NCI-H226 (cell line): ENCODE measurements around the gene ASB4.
"Not testable (repeated sequence)": the region's sequence is repeated elsewhere in the genome, so short reads cannot be mapped to it uniquely, and the experiment has no call there.

ENCODE experiments used
- DNase-seq: peaks from one replicate; pipeline ENCODE4 v3.0.0-alpha.2; 2015

The ASB4 gene, protein sequence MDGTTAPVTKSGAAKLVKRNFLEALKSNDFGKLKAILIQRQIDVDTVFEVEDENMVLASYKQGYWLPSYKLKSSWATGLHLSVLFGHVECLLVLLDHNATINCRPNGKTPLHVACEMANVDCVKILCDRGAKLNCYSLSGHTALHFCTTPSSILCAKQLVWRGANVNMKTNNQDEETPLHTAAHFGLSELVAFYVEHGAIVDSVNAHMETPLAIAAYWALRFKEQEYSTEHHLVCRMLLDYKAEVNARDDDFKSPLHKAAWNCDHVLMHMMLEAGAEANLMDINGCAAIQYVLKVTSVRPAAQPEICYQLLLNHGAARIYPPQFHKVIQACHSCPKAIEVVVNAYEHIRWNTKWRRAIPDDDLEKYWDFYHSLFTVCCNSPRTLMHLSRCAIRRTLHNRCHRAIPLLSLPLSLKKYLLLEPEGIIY

DNA sequence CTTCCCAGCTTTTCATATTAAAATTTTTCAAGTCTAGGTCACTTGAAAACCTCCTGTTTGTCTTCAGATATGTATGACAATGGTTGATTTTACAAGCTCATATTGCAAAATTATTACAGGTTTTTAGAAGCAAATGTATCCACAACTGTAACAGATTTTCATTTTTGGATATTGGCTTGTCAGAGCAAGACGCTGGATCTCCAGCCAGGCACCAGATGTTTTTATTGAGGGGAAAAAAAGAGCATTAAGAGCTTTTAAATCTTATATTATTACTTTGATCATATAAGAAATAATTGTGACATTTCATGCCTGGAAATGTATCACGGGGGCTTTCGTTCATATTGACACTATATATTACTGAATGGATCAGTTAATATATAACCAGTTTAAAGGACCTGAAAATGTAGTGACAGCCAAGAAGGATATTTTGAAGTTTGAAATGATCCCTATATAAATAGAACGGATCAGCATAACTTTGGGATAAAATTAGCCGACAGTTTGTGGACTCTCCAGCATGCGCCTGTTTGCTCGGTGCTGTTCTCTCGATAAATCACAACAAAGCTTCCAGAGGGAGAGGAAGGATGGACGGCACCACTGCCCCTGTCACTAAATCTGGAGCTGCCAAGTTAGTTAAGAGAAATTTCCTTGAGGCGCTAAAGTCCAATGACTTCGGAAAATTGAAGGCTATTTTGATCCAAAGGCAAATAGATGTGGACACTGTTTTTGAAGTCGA lies at the start of gene ASB4:
ASB4 (plus strand) TSS at position 553 of the 733 bp plus-strand sequence; CDS start at position 582, 29 bp downstream.
- DNase-seq: no peak

DNA sequence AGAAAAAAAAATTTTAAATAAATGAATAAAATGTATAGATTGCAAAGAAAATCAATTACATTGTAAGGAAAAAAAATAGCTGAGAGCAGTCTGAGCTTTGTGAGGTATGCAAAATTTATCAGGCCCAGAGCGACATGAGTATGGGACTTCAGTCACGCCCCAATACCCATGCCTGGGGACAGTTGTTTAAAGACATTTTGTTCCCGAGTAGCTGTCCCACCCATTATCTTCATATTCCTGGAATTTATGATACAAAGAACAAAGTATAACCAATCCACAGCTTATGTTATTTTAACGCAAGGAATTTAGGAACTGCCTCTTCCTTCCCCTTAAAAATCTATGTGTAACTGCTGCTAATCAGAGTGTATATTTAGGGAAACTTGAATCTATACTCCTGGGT lies 49.3 kb upstream of the ASB4 start:
- no peak for DNase-seq

- no peak for DNase-seq
These were observed 45.2 kb upstream of the ASB4 start for GRCh38 chr7:95440394-95441038.

DNA sequence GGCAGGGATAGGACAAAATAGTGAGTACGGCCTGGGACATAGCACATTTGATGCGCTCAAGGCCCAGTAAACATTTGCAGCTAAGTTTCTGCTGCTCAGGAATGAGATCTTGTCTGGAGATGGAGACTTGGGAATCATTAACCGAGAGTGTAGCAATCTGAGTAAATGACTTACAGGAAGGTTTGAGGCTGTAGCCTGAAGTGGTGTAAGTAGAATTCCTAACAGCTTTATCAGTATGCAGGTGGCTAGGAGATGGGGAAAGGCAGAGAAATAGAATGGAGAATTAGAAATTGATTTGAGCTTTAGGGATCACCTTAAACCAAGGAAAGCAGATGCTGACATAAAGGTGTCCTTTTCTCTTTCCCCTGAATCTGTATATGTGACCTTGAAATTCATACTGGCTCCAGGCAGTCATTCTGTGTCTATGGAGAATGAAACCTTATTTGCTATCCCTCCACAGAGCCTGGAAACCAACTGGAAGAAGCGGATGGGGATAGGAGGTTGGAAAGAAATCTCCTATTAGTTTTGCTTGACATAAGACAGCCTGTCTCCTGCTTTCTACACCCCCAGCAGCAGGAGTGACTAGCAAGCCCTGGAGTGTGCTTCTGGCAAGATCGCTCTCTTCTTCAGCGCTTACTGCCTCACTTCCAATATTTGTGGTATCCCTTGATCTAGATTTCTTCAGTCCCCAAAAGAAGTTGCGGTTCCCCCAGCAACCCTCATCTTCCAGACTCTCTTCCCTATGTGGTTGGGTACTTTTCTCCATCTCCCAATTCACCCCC lies 44.5 kb upstream of the ASB4 start:
- no peak for DNase-seq

GRCh38 chr7:95444796-95445195 lies 40.9 kb upstream of the ASB4 start:
- no peak for DNase-seq

DNA sequence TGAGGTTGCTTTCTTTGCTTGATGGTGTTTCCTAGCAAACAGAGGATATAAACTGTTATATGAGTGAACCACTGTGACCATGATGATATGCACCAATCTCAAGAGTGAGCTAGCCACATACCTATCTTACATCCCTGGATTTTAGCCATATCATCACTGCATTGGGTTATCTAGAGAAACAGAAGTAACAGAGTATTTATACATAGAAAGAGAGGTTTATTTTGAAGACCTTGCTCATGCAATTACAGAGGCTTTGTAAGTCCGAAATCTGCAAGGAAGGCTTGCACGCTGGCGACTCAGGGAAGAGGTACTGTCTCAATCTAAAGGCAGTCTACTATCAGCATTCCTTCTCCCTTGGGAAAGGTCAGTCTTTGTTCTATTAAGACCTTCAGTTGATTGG lies 39.1 kb upstream of the ASB4 start:
- no peak for DNase-seq

- no peak for DNase-seq
These were observed 31.2 kb upstream of the ASB4 start for GRCh38 chr7:95454438-95455045.

DNA sequence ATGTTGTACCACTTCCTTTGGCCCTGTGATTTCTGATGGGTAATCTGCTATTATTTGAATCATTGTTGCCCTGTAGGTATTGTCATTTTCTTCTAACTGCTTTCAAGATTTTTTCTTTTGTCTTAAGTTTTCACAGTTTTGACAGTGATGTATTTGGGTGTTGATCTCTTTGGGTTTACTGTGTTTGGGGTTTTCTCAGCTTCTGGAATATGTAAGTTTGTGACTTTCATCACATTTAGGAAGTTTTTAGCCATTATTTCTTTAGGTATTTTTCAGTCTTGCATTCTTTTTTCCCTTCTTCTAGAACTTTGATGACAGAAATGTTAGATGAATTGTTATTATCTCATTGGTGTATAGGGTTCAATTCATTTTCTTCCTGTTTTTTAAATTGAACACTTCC lies 27.8 kb upstream of the ASB4 start:
- no peak for DNase-seq

GRCh38 chr7:95460653-95461052 lies 25.1 kb upstream of the ASB4 start:
- DNase-seq: not testable (repeated sequence)

DNA sequence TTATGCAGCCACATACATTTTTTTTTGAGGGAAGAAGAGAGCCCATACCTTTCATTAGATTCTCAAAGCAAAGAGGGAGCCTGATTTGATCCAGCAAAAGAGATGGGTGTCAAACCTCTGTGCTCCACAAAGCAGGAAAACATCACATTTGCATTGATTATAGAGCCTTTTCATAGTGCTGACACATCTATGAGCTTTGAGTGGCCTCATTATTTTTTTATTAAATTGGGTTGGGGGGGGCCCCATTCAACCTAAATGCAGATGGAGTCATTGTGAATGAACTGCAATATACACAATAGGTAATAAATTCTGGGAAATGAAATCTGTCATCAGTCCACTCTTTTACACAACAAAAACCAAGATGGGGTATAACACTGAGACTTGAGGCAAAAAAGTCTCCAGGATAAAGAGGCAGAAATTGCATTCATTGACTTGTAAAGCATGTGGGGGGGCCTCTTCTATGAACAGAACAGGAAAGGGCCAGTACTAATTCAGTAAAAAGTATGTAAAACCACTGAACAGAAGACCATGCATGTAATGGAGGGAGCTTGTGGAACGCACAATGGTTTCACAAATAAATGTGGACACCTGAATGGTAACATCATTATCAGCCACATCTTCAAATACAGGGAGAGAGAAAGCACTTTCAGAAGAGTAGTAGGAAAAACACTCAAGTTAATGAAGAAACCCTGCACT lies 17.7 kb upstream of the ASB4 start:
- DNase-seq: no peak

GRCh38 chr7:95469187-95469586 lies 16.6 kb upstream of the ASB4 start:
- no peak for DNase-seq

GRCh38 chr7:95469848-95470247 lies 15.9 kb upstream of the ASB4 start:
- DNase-seq: no peak

- peak; percentile 34 for DNase-seq
These were observed 15.3 kb upstream of the ASB4 start for GRCh38 chr7:95470452-95470851.

DNA sequence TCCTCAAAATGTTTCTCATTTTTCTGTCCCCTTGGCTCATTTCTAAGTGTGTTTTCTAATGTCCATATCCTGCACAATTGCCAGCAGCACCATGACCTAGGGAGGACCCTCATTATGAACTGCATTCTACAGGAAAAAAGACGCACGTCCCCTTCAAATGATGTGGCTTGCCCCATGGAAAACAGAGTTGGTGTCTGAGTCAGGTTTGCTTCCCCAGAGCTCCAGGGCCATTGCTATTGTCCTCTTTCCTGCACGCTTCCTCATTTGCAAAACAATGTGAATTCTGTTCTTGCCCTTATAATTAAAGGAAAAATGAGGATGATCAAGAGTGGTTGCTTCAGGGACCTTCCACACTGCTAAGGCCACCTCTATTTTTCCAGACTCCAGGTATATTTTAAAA lies 14.7 kb upstream of the ASB4 start:
- DNase-seq: no peak

- DNase-seq: no peak
These were observed 13.1 kb upstream of the ASB4 start for GRCh38 chr7:95472581-95473161.

GRCh38 chr7:95473276-95473985 lies 12.3 kb upstream of the ASB4 start:
- no peak for DNase-seq

GRCh38 chr7:95476072-95476847 lies 9.5 kb upstream of the ASB4 start:
- DNase-seq: no peak

DNA sequence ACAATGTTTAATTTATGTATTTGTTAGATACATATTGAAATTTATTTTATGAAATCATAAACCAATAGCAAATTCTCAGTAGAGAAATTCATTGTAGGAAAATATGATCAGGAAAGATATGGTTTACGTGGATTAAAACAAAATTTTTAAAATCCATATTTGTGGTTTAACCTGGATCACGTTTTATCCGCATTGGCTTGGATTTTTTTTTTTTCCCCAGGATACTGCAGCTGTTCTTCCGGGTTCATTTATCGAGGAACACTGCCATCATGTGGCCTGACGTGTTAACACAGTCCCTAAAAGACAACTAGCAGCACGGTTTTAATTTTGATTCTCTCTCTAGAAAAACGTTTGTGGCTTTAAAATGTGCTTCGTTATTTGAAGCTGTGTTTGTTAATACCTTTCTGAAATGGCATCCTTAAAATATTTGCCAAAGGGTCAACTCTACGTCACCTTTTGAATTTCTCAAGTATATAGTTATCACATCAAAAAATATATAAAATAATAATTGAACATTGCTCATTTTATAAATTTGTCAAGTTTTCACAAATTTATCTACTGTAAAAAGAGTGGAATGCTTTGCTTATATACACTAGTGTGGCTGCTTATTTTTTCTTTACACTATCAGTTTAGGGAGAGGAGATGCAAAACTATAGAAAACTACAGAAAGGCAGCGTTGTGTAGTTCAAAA lies 8.7 kb upstream of the ASB4 start:
- DNase-seq: peak; percentile 26
